NT2/D1 (cell line): ENCODE results near the gene GNAO1.

Source experiments
- DNase-seq: peaks from one replicate; pipeline ENCODE4 v3.0.0-alpha.2; 2011; ENCODE audit warnings: low read depth, low spot score
- H3K27me3 ChIP-seq: 2 replicates; pipeline ENCODE4 v1.6.0; 2011; ENCODE audit warnings: mild to moderate bottlenecking; ENCODE audit not compliant: insufficient read length, insufficient read depth
- H3K36me3 ChIP-seq: 2 replicates; pipeline ENCODE4 v1.6.1; 2011; ENCODE audit warnings: mild to moderate bottlenecking, low read length, mixed read lengths; ENCODE audit not compliant: insufficient read depth, insufficient read length
- H3K4me1 ChIP-seq: 2 replicates; pipeline ENCODE4 v1.5.1; 2011; ENCODE audit not compliant: insufficient read depth, insufficient read length
- H3K4me3 ChIP-seq: 2 replicates; pipeline ENCODE4 v1.5.1; 2011; ENCODE audit warnings: low read depth; ENCODE audit not compliant: insufficient read length
- H3K9ac ChIP-seq: 2 replicates; pipeline ENCODE4 v1.6.0; 2011; ENCODE audit warnings: low read depth; ENCODE audit not compliant: insufficient read length
- H3K9me3 ChIP-seq: 2 replicates; pipeline ENCODE4 v1.5.1; 2011; ENCODE audit warnings: mild to moderate bottlenecking, low read length; ENCODE audit not compliant: insufficient read depth
- SUZ12 ChIP-seq: IDR thresholded peaks from 2 replicates; pipeline ENCODE4 v1.6.1; 2011; ENCODE audit not compliant: insufficient read length, insufficient read depth; ENCODE audit errors: extremely low read depth
- YY1 ChIP-seq: IDR thresholded peaks from 2 replicates; pipeline ENCODE4 v1.6.1; 2011; ENCODE audit not compliant: insufficient read length, insufficient read depth
- ZNF274 ChIP-seq: IDR thresholded peaks from 2 replicates; pipeline ENCODE4 v1.6.1; 2011; ENCODE audit warnings: mild to moderate bottlenecking, low read depth, low read length

GNAO1 gene

GRCh38 chr16:56295739-56296527 is 104.6 kb downstream of the GNAO1 start:
- Histone ChIP-seq H3K4me3 (no peak overlapping the region), H3K4me1 (peaks cover 34% of the 10 kb centered on the region), H3K9ac (no peak overlapping the region), H3K36me3 (no peaks in the 10 kb centered on the region), H3K27me3 (peaks cover 3% of the 10 kb centered on the region), H3K9me3 (no peaks in the 10 kb centered on the region)
- TF ChIP-seq YY1 (no peak), ZNF274 (no peak), SUZ12 (no peak)
- peak; percentile 94 for DNase-seq

GRCh38 chr16:56297684-56298083 is 106.4 kb downstream of the GNAO1 start:
- DNase-seq = no peak
- peaks cover 34% of the 10 kb centered on the region for H3K4me1 ChIP-seq
- no peaks in the 10 kb centered on the region for H3K9me3 ChIP-seq
- no peaks in the 10 kb centered on the region for H3K36me3 ChIP-seq
- H3K9ac ChIP-seq = no peak overlapping the region
- H3K4me3 ChIP-seq = no peak overlapping the region
- no peak for TF ChIP-seq SUZ12
- peaks cover 3% of the 10 kb centered on the region for H3K27me3 ChIP-seq

- Histone ChIP-seq H3K27me3 (peaks cover 2% of the 10 kb centered on the region), H3K9ac (no peak overlapping the region), H3K36me3 (no peaks in the 10 kb centered on the region), H3K9me3 (no peaks in the 10 kb centered on the region), H3K4me3 (no peak overlapping the region), H3K4me1 (peaks cover 34% of the 10 kb centered on the region)
- no peak for DNase-seq
- TF ChIP-seq SUZ12 (no peak), YY1 (no peak), ZNF274 (no peak)
Observed at GRCh38 chr16:56298116-56298515, 106.8 kb downstream of the GNAO1 start.

- Histone ChIP-seq H3K36me3 (no peaks in the 10 kb centered on the region), H3K9ac (no peak overlapping the region), H3K9me3 (no peaks in the 10 kb centered on the region), H3K4me1 (peaks cover 32% of the 10 kb centered on the region), H3K4me3 (no peak overlapping the region), H3K27me3 (no peaks in the 10 kb centered on the region)
- DNase-seq = no peak
- no peak for TF ChIP-seq ZNF274
- no peak for TF ChIP-seq SUZ12
- no peak for TF ChIP-seq YY1
Observed at GRCh38 chr16:56298948-56299596, 107.8 kb downstream of the GNAO1 start.

GRCh38 chr16:56300242-56300623 is 108.9 kb downstream of the GNAO1 start:
- Histone ChIP-seq H3K4me1 (peaks cover 30% of the 10 kb centered on the region), H3K36me3 (no peaks in the 10 kb centered on the region), H3K9me3 (no peaks in the 10 kb centered on the region), H3K9ac (peak overlapping the region; percentile 6), H3K27me3 (no peaks in the 10 kb centered on the region), H3K4me3 (no peak overlapping the region)
- no peak for TF ChIP-seq YY1
- no peak for TF ChIP-seq SUZ12
- no peak for TF ChIP-seq ZNF274
- DNase-seq = no peak

GRCh38 chr16:56300891-56301850 is 109.9 kb downstream of the GNAO1 start:
- H3K9me3 ChIP-seq = no peaks in the 10 kb centered on the region
- no peaks in the 10 kb centered on the region for H3K27me3 ChIP-seq
- H3K4me1 ChIP-seq = peaks cover 25% of the 10 kb centered on the region
- no peak for DNase-seq
- H3K9ac ChIP-seq = peak overlapping the region; percentile 13
- no peak for TF ChIP-seq YY1
- TF ChIP-seq SUZ12 = no peak
- no peak for TF ChIP-seq ZNF274
- no peak overlapping the region for H3K4me3 ChIP-seq
- H3K36me3 ChIP-seq = no peaks in the 10 kb centered on the region

DNA sequence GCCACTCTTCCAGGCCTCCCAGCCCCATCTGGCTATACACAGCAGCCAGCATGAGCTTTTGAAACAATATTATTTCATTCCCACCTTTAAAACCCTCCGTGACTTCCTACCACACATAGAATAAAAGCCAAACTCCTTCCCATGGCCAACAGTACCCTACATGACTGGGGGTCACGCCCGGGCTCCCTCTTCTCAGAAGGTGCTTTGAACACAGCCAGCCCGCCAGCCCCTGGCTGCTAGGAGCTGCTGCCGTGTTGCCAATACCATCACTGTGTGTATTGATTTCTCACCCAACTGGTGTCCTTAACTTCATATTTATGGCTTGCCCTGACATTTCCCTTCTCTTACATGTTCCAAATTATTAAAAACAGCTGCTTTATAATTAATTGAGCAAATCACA is 111.2 kb downstream of the GNAO1 start:
- Histone ChIP-seq H3K4me1 (peaks cover 25% of the 10 kb centered on the region), H3K27me3 (no peaks in the 10 kb centered on the region), H3K9ac (no peak overlapping the region), H3K36me3 (no peaks in the 10 kb centered on the region), H3K9me3 (no peaks in the 10 kb centered on the region), H3K4me3 (no peak overlapping the region)
- no peak for TF ChIP-seq YY1
- no peak for TF ChIP-seq SUZ12
- TF ChIP-seq ZNF274 = no peak
- no peak for DNase-seq
